H1 (cell line): ENCODE results near the gene KDM6A. TPM values are rescaled to one million over a fixed set of nuclear protein-coding genes. Genes with fewer than 3 reads are reported as not detected.

Experiments used
- CTCF ChIA-PET: fragments of 300-600 bp; sonication (Branson Sonifier 250); formaldehyde crosslinking; loops from one replicate; lab custom pipeline; 2021; ENCODE audit not compliant: partially characterized antibody; lab: Charles Lee
- POLR2A ChIA-PET: fragments of 300-600 bp; sonication (Branson Sonifier 250); formaldehyde crosslinking; loops from one replicate; lab custom pipeline; 2021; ENCODE audit warnings: inconsistent platforms; ENCODE audit not compliant: partially characterized antibody; lab: Charles Lee
- DNase-seq, 2 experiments: peaks; one replicate each; pipeline versions ENCODE4 v3.0.0 to v3.0.0-alpha.2; 2010 to 2022; ENCODE audit warnings: low spot score in 2 of 2, low read depth in 1 of 2, mixed read lengths in 1 of 2
- FAIRE-seq: peaks from 2 replicates; lab custom pipeline; 2011; peaks lifted over from hg19 to GRCh38; lab: Jason Lieb, UNC
- H2AFZ ChIP-seq: 2 replicates; pipeline ENCODE4 v1.8.1; 2012; ENCODE audit warnings: low read length, inconsistent platforms
- H2AK5ac ChIP-seq: 2 replicates; pipeline ENCODE4 v1.6.1; 2013; ENCODE audit warnings: low read depth, low read length
- H2BK120ac ChIP-seq: replicated peaks from 2 replicates; pipeline ENCODE3; 2013; ENCODE audit warnings: low read depth, low read length, inconsistent platforms
- H2BK12ac ChIP-seq: 2 replicates; pipeline ENCODE4 v1.6.1; 2013; ENCODE audit warnings: low read depth, low read length
- H2BK15ac ChIP-seq: 2 replicates; pipeline ENCODE4 v1.6.1; 2013; ENCODE audit warnings: low read length
- H2BK20ac ChIP-seq: 2 replicates; pipeline ENCODE4 v1.6.1; 2013; ENCODE audit warnings: low read length
- H2BK5ac ChIP-seq: 2 replicates; pipeline ENCODE4 v1.6.1; 2013; ENCODE audit warnings: low read depth, low read length
- H3K14ac ChIP-seq: 2 replicates; pipeline ENCODE4 v1.6.1; 2013; ENCODE audit warnings: inconsistent platforms; ENCODE audit not compliant: insufficient read length
- H3K18ac ChIP-seq: 2 replicates; pipeline ENCODE4 v1.6.1; 2013; ENCODE audit warnings: low read length; ENCODE audit errors: extremely low read depth
- H3K23ac ChIP-seq: 2 replicates; pipeline ENCODE4 v1.6.1; 2013; ENCODE audit warnings: inconsistent platforms; ENCODE audit not compliant: insufficient read length
- H3K23me2 ChIP-seq: 2 replicates; pipeline ENCODE4 v1.6.1; 2013; ENCODE audit warnings: low read depth, low read length
- H3K27ac ChIP-seq: 2 replicates; pipeline ENCODE4 v1.6.1; 2011; ENCODE audit warnings: low read depth, low read length, inconsistent platforms
- H3K27me3 ChIP-seq, 4 experiments: replicated peaks in 1 of 4; 1 replicate in 1 of 4; 2 replicates in 3 of 4; pipeline versions ENCODE4 v1.6.1 to v1.8.1; 2011 to 2013; ENCODE audit warnings: low read length in 3 of 4, mild to moderate bottlenecking in 3 of 4, inconsistent platforms in 2 of 4, mixed read lengths in 2 of 4, moderate library complexity in 1 of 4; ENCODE audit not compliant: control insufficient read depth in 3 of 4, insufficient read depth in 3 of 4; ENCODE audit errors: extremely low read depth in 1 of 4
- H3K36me3 ChIP-seq, 4 experiments: 2 replicates each; pipeline versions ENCODE4 v1.6.1 to v1.8.1; 2011 to 2013; ENCODE audit warnings: mild to moderate bottlenecking in 4 of 4, low read length in 3 of 4, moderate library complexity in 2 of 4, control low read depth in 1 of 4, inconsistent platforms in 1 of 4; ENCODE audit not compliant: insufficient read depth in 4 of 4, control insufficient read depth in 2 of 4
- H3K4ac ChIP-seq: replicated peaks from 2 replicates; pipeline ENCODE3; 2013; ENCODE audit warnings: low read length, low read depth, mixed read lengths, inconsistent platforms; ENCODE audit not compliant: insufficient read length
- H3K4me1 ChIP-seq, 4 experiments: replicated peaks in 1 of 4; 1 replicate in 1 of 4; 2 replicates in 3 of 4; pipeline versions ENCODE4 v1.6.1 to v1.8.1; 2011 to 2013; ENCODE audit warnings: low read length in 3 of 4, inconsistent platforms in 2 of 4, mixed read lengths in 1 of 4; ENCODE audit not compliant: insufficient read depth in 4 of 4, control insufficient read depth in 3 of 4
- H3K4me2 ChIP-seq, 2 experiments: 2 replicates each; pipeline versions ENCODE4 v1.6.1 to v1.8.1; 2011 to 2013; ENCODE audit warnings: low read depth in 2 of 2, low read length in 2 of 2, control low read depth in 1 of 2, inconsistent platforms in 1 of 2, mild to moderate bottlenecking in 1 of 2; ENCODE audit not compliant: insufficient read depth in 1 of 2
- H3K4me3 ChIP-seq, 4 experiments: fragments of 200-600, 300-600 bp in 1 of 4; sonication (generic), shearing (Covaris generic), sonication (Bioruptor Twin) in 1 of 4; 2 replicates each; pipeline versions ENCODE4 v1.5.1 to v1.8.1; 2011 to 2016; ENCODE audit warnings: low read length in 4 of 4, low read depth in 3 of 4, control low read depth in 2 of 4, inconsistent platforms in 2 of 4, mild to moderate bottlenecking in 2 of 4, mixed read lengths in 1 of 4, moderate library complexity in 1 of 4; ENCODE audit not compliant: insufficient read depth in 2 of 4; ENCODE audit errors: extremely low read depth in 1 of 4
- H3K56ac ChIP-seq: replicated peaks from 2 replicates; pipeline ENCODE3; 2013; ENCODE audit warnings: low read depth, mild to moderate bottlenecking, mixed read lengths, low read length, inconsistent platforms; ENCODE audit not compliant: insufficient read length
- H3K79me1 ChIP-seq: 2 replicates; pipeline ENCODE4 v1.6.1; 2013; ENCODE audit warnings: low read depth, low read length, control low read depth
- H3K79me2 ChIP-seq, 2 experiments: 2 replicates each; pipeline versions ENCODE4 v1.6.1 to v1.8.1; 2012 to 2013; ENCODE audit warnings: low read length in 2 of 2, mild to moderate bottlenecking in 2 of 2, inconsistent platforms in 1 of 2; ENCODE audit not compliant: insufficient read depth in 2 of 2, control insufficient read depth in 1 of 2
- H3K9ac ChIP-seq, 4 experiments: replicated peaks in 1 of 4; 1 replicate in 1 of 4; 2 replicates in 3 of 4; pipeline versions ENCODE4 v1.6.1 to v1.8.1; 2011 to 2013; ENCODE audit warnings: low read depth in 3 of 4, low read length in 3 of 4, control low read depth in 2 of 4, mild to moderate bottlenecking in 2 of 4, moderate library complexity in 2 of 4, inconsistent platforms in 1 of 4; ENCODE audit errors: extremely low read depth in 1 of 4
- H3K9me3 ChIP-seq, 2 experiments: 2 replicates each; pipeline versions ENCODE4 v1.6.1 to v1.8.1; 2012 to 2013; ENCODE audit warnings: mild to moderate bottlenecking in 2 of 2, moderate library complexity in 2 of 2, control low read depth in 1 of 2, inconsistent platforms in 1 of 2, low read depth in 1 of 2, low read length in 1 of 2, mixed read lengths in 1 of 2; ENCODE audit not compliant: insufficient read depth in 2 of 2
- H4K20me1 ChIP-seq, 2 experiments: replicated peaks in 1 of 2; 2 replicates each; pipeline versions ENCODE3 to v1.8.1; 2011 to 2013; ENCODE audit warnings: inconsistent platforms in 2 of 2, low read length in 2 of 2, mild to moderate bottlenecking in 1 of 2; ENCODE audit not compliant: insufficient read depth in 2 of 2, control insufficient read depth in 1 of 2
- H4K5ac ChIP-seq: 2 replicates; pipeline ENCODE4 v1.6.1; 2013; ENCODE audit warnings: low read length, low read depth, mixed read lengths, inconsistent platforms; ENCODE audit not compliant: insufficient read length
- H4K8ac ChIP-seq: 2 replicates; pipeline ENCODE4 v1.8.0; 2013; ENCODE audit warnings: mild to moderate bottlenecking, moderate library complexity, low read length, inconsistent platforms; ENCODE audit not compliant: insufficient read depth; ENCODE audit errors: extremely low read depth
- H4K91ac ChIP-seq: replicated peaks from 2 replicates; pipeline ENCODE3; 2013; ENCODE audit warnings: low read length, mixed read lengths, inconsistent platforms; ENCODE audit not compliant: insufficient read length
- JUN ChIP-seq: IDR thresholded peaks from 2 replicates; pipeline ENCODE4 v1.6.1; 2011; ENCODE audit warnings: low read depth, mild to moderate bottlenecking, improper control_type of control experiment, low read length
- WGBS, 2 experiments: shearing (Covaris generic) in 1 of 2; methylation state at CpG; one replicate each; pipeline versions ENCODE4 v1.1.6 to v1.1.7; 2013 to 2015; ENCODE audit warnings: low lambda C conversion rate in 2 of 2, mixed read lengths in 2 of 2, inconsistent platforms in 1 of 2, low coverage in 1 of 2, missing lambda C conversion rate in 1 of 2; ENCODE audit not compliant: insufficient replicate concordance in 2 of 2, insufficient coverage in 1 of 2, insufficient read length in 1 of 2; ENCODE audit errors: extremely low coverage in 1 of 2, missing lambda C conversion rate in 1 of 2; 5-methylcytosine and 5-hydroxymethylcytosine counted together
- polyA plus RNA-seq, 7 experiments: library from polyadenylated mRNA; depleted of rRNA in 3 of 7; stranded (reverse) in 5 of 7; unstranded in 2 of 7; fragments of >200 nt in 5 of 7; fragments of 200-250 nt in 2 of 7; gene quantifications; 1 replicate in 5 of 7; 2 replicates in 1 of 7; 4 replicates in 1 of 7; pipeline versions ENCODE4 v1.2.1 to v1.2.3, GENCODE V29; 2011 to 2013; ENCODE audit warnings: missing spikeins in 2 of 7, mixed read lengths in 2 of 7
- total RNA-seq: library from RNA; stranded (reverse); fragmentation: NEBNext Ultra II Directional; extraction: Animal tissue kit (Norgen Biotek cat#: 25700); gene quantifications from 2 replicates; pipeline ENCODE4 v1.2.1, GENCODE V29; 2021
- TF ChIP-seq, protein P1 (sequence below): IDR thresholded peaks from 2 replicates; pipeline ENCODE4 v1.6.1; 2012; ENCODE audit warnings: low read length, inconsistent platforms

KDM6A gene
- total and polyA plus RNA-seq, 2 of the 8 experiments (the other 6 are each of a cell fraction or from before 2014, with no cell fraction given) = 43.5 to 58.4 TPM

DNA sequence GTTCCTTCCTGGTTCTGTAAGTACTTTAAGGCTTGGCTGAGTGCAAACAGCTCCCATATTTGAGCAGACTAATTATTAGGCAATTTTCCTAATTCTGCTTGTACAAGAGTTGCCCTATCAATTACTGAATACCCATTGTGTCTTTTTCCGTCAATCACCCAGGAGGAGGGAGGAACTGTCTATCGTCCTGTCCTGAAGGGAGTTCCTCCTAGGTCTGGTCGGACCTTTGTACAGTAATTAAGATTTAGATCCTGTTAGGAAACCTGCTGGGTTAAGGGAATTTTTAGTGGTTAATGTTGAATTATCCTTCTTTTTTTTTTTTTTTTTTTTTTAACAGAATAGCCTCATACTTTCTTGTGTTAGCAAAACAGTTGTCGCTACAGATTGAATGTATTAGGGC, 130.1 kb downstream of the KDM6A start:
- Histone ChIP-seq H4K5ac (no peak overlapping the region), H4K20me1 (no peaks in the 10 kb centered on the region), H2BK15ac (no peak overlapping the region), H3K27ac (no peak overlapping the region), H3K14ac (no peak overlapping the region), H3K79me2 (peaks cover 0 to 87% of the 10 kb centered on the region in 2 experiments; a peak in 2 of 4 replicates), H3K18ac (no peak overlapping the region), H2BK12ac (no peak overlapping the region), H2BK20ac (no peak overlapping the region), H3K27me3 (no peaks in the 10 kb centered on the region), H3K23me2 (no peaks in the 10 kb centered on the region), H3K4ac (no peak overlapping the region), H2BK5ac (no peak overlapping the region), H4K91ac (no peak overlapping the region), H3K79me1 (no peaks in the 10 kb centered on the region), H3K9me3 (peaks cover 0 to 10% of the 10 kb centered on the region in 2 experiments; a peak in 1 of 4 replicates), H2AFZ (no peak overlapping the region), H3K4me2 (no peak overlapping the region), H3K36me3 (peaks cover 0 to 6% (median 0%) of the 10 kb centered on the region in 4 experiments; a peak in 1 of 8 replicates), H3K56ac (no peak overlapping the region), H4K8ac (no peak overlapping the region), H2AK5ac (no peak overlapping the region), H3K4me1 (no peaks in the 10 kb centered on the region), H3K9ac (no peak overlapping the region), H2BK120ac (no peak overlapping the region), H3K4me3 (no peak overlapping the region), H3K23ac (no peak overlapping the region)
- CTCF ChIA-PET = no interaction called here
- TF ChIP-seq JUN = no peak
- TF ChIP-seq, protein P1, sequence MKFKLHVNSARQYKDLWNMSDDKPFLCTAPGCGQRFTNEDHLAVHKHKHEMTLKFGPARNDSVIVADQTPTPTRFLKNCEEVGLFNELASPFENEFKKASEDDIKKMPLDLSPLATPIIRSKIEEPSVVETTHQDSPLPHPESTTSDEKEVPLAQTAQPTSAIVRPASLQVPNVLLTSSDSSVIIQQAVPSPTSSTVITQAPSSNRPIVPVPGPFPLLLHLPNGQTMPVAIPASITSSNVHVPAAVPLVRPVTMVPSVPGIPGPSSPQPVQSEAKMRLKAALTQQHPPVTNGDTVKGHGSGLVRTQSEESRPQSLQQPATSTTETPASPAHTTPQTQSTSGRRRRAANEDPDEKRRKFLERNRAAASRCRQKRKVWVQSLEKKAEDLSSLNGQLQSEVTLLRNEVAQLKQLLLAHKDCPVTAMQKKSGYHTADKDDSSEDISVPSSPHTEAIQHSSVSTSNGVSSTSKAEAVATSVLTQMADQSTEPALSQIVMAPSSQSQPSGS = no peak
- POLR2A ChIA-PET = no interaction called here
- WGBS, 2 experiments = 77% methylated on average over 3 of the region's 4 CpGs; no CpG with 5 or more reads in 1 of the 2 experiments
- no peak for FAIRE-seq
- DNase-seq = no peak
